Fibroblast of lung (primary cell): ENCODE data around the gene ZBTB22. TPM values are rescaled to one million over a fixed set of nuclear protein-coding genes. Genes with fewer than 3 reads are reported as not detected.
A peak's percentile ranks its signal among the peaks of the same experiment; 100 is the strongest.

Experiments
- DNase-seq, 2 donors: peaks; one replicate each; pipeline versions ENCODE4 v3.0.0 to v3.0.0-alpha.2; 2010; ENCODE audit warnings: low read depth in 2 of 2
- H2AFZ ChIP-seq: 2 replicates; pipeline ENCODE4 v1.5.1; 2012; ENCODE audit warnings: low read length, control low read depth, inconsistent platforms
- H3K27ac ChIP-seq: 2 replicates; pipeline ENCODE4 v1.5.1; 2011; ENCODE audit warnings: low read length, control low read depth; ENCODE audit not compliant: insufficient read depth
- H3K27me3 ChIP-seq: 2 replicates; pipeline ENCODE4 v1.5.1; 2011; ENCODE audit warnings: mild to moderate bottlenecking, low read length; ENCODE audit not compliant: control insufficient read depth, insufficient read depth
- H3K36me3 ChIP-seq: 2 replicates; pipeline ENCODE4 v1.5.1; 2011; ENCODE audit warnings: low read length; ENCODE audit not compliant: control insufficient read depth, insufficient read depth
- H3K4me1 ChIP-seq: 2 replicates; pipeline ENCODE4 v1.5.1; 2011; ENCODE audit warnings: low read length; ENCODE audit not compliant: control insufficient read depth, insufficient read depth; ENCODE audit errors: extremely low read depth
- H3K4me2 ChIP-seq: 2 replicates; pipeline ENCODE4 v1.5.1; 2011; ENCODE audit warnings: low read length, control low read depth; ENCODE audit not compliant: insufficient read depth; ENCODE audit errors: extremely low read depth
- H3K4me3 ChIP-seq, 4 experiments: fragments of 200-600 bp in 1 of 4; sonication (generic) in 1 of 4; replicated peaks in 1 of 4; 2 replicates each; pipeline ENCODE4 v1.5.1; 2011 to 2016; ENCODE audit warnings: low read length in 4 of 4, low read depth in 3 of 4, mild to moderate bottlenecking in 3 of 4, control low read depth in 2 of 4, inconsistent platforms in 1 of 4, mixed read lengths in 1 of 4; ENCODE audit not compliant: insufficient read depth in 1 of 4; ENCODE audit errors: control extremely low read depth in 1 of 4
- H3K79me2 ChIP-seq: 2 replicates; pipeline ENCODE4 v1.5.1; 2012; ENCODE audit warnings: mild to moderate bottlenecking, low read length, inconsistent platforms; ENCODE audit not compliant: control insufficient read depth, insufficient read depth
- H3K9ac ChIP-seq: 2 replicates; pipeline ENCODE4 v1.5.1; 2011; ENCODE audit warnings: mild to moderate bottlenecking, low read length, control low read depth; ENCODE audit not compliant: insufficient read depth
- H3K9me3 ChIP-seq: 2 replicates; pipeline ENCODE4 v1.5.1; 2012; ENCODE audit warnings: low read depth, low read length; ENCODE audit not compliant: control insufficient read depth, insufficient read depth
- H4K20me1 ChIP-seq: 2 replicates; pipeline ENCODE4 v1.5.1; 2011; ENCODE audit warnings: low read length; ENCODE audit not compliant: control insufficient read depth, insufficient read depth; ENCODE audit errors: extremely low read depth
- EZH2 ChIP-seq: IDR thresholded peaks from 2 replicates; pipeline ENCODE4 v1.5.1; 2012; ENCODE audit warnings: low read length, control low read depth, mild to moderate bottlenecking; ENCODE audit errors: missing control alignments
- polyA plus RNA-seq, 2 donors: library from polyadenylated mRNA; depleted of rRNA in 1 of 2; stranded (reverse) in 1 of 2; unstranded in 1 of 2; fragments of >200 nt; gene quantifications; 2 replicates each; pipeline ENCODE4 v1.2.1, GENCODE V29; 2011 to 2012; ENCODE audit warnings: missing spikeins in 1 of 2
- total RNA-seq: library from RNA; depleted of rRNA; stranded (reverse); fragments of >200 nt; gene quantifications from 2 replicates; pipeline ENCODE4 v1.2.1, GENCODE V29; 2014
- TF ChIP-seq, protein P1 (sequence below), 2 donors: IDR thresholded peaks in 1 of 2; conservative IDR thresholded peaks in 1 of 2; 1 replicate in 1 of 2; 2 replicates in 1 of 2; pipeline ENCODE4 v1.5.1; 2011 to 2012; ENCODE audit warnings: low read length in 2 of 2, control low read depth in 1 of 2, inconsistent platforms in 1 of 2, low read depth in 1 of 2, mild to moderate bottlenecking in 1 of 2

The ZBTB22 gene
- total and polyA plus RNA-seq, 2 donors (not counting 1 experiment from before 2014, with no cell fraction given) = 8.9 to 31.2 TPM

DNA sequence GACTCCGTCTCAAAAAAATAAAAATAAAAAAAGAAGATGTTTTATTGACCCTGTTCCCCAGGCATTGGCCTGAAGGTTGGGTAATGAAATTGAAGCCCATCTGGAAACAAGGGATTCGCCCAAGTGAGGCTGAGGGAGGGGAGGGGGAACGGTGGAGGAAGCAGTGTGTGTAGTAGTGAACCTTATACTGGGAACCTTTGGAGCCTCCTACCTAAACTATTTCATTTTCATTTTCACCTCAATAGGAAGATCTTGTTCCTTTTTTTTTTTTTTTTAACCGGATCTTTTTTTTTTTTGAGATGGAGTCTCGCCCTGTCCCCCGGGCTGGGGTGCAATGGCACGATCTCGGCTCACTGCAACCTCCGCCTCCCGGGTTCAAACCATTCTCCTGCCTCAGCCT, 13.2 kb upstream of the ZBTB22 start:
- H3K4me2 ChIP-seq = no peak overlapping the region
- H3K79me2 ChIP-seq = no peaks in the 10 kb centered on the region
- no peaks in the 10 kb centered on the region for H4K20me1 ChIP-seq
- H3K9me3 ChIP-seq = no peaks in the 10 kb centered on the region
- no peak overlapping the region for H3K4me3 ChIP-seq
- no peak for DNase-seq
- no peak overlapping the region for H3K9ac ChIP-seq
- no peak overlapping the region for H2AFZ ChIP-seq
- H3K36me3 ChIP-seq = no peaks in the 10 kb centered on the region
- H3K27me3 ChIP-seq = no peaks in the 10 kb centered on the region
- TF ChIP-seq, protein P1, sequence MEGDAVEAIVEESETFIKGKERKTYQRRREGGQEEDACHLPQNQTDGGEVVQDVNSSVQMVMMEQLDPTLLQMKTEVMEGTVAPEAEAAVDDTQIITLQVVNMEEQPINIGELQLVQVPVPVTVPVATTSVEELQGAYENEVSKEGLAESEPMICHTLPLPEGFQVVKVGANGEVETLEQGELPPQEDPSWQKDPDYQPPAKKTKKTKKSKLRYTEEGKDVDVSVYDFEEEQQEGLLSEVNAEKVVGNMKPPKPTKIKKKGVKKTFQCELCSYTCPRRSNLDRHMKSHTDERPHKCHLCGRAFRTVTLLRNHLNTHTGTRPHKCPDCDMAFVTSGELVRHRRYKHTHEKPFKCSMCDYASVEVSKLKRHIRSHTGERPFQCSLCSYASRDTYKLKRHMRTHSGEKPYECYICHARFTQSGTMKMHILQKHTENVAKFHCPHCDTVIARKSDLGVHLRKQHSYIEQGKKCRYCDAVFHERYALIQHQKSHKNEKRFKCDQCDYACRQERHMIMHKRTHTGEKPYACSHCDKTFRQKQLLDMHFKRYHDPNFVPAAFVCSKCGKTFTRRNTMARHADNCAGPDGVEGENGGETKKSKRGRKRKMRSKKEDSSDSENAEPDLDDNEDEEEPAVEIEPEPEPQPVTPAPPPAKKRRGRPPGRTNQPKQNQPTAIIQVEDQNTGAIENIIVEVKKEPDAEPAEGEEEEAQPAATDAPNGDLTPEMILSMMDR (conservative IDR thresholded peaks at IDR 0.05 in 1 of 2, IDR thresholded peaks at IDR 0.05 in 1 of 2; ENCODE audit: low read depth in 1 of 2, low read length in 2 of 2) = no peak
- no peak for TF ChIP-seq EZH2
- H3K4me1 ChIP-seq = no peaks in the 10 kb centered on the region
- H3K27ac ChIP-seq = no peak overlapping the region

DNA sequence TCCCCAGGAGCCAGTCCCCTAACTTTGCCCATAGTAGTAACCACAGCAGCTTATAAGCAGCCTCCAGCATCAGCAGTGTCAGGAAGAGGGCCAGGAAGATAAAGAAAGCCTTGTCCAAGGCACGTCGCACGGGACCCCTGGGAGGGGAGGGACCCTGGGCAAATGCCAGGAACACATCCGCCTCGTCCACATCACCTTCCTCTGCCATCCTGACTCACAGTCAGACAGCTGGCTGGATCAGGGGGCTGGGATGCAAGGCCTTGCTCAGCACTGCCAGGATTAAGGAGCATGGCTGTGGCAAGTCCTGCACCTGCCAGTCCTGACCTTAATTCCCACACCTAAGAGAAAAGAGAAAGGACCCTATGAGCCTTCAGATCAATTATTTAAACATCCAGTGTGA, 11.5 kb upstream of the ZBTB22 start:
- Histone ChIP-seq H3K9me3 (no peaks in the 10 kb centered on the region), H3K4me3 (no peak overlapping the region), H3K9ac (no peak overlapping the region), H3K4me2 (no peak overlapping the region), H3K36me3 (no peaks in the 10 kb centered on the region), H3K4me1 (no peaks in the 10 kb centered on the region), H3K27ac (no peak overlapping the region), H3K27me3 (no peaks in the 10 kb centered on the region), H2AFZ (no peak overlapping the region), H4K20me1 (no peaks in the 10 kb centered on the region), H3K79me2 (no peaks in the 10 kb centered on the region)
- DNase-seq = no peak
- TF ChIP-seq EZH2 = no peak
- TF ChIP-seq, protein P1 (conservative IDR thresholded peaks at IDR 0.05 in 1 of 2, IDR thresholded peaks at IDR 0.05 in 1 of 2; ENCODE audit: low read depth in 1 of 2, low read length in 2 of 2) = no peak

DNA sequence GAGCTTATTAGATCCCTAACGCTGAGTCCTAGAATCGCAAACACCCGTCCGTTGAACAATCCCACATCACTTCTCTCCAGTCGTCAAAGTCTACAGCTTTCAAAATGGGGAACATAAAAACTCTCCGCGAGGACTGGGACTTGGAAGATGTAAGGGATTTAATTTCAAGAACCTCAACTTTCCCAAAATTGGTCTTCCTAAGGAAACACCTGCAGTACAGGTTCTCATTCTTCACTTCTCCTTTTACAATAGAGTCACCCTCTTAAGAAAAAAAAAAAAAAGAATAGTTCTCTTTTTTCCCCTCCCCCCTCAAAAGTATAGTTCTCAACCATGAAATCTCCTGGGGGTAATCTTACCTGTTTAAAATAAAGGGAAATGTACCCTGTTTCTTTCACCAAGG, 6.6 kb upstream of the ZBTB22 start:
- Histone ChIP-seq H2AFZ (peak overlapping the region; percentile 95), H3K4me2 (peak overlapping the region; percentile 96), H3K27ac (no peak overlapping the region), H3K27me3 (no peaks in the 10 kb centered on the region), H3K9me3 (no peaks in the 10 kb centered on the region), H3K4me3 (peak overlapping the region in 3 of 4 experiments; percentile 83 to 95 (median 90)), H3K4me1 (peaks cover 28% of the 10 kb centered on the region), H3K79me2 (peaks cover 34% of the 10 kb centered on the region), H3K9ac (no peak overlapping the region), H3K36me3 (peaks cover 4% of the 10 kb centered on the region), H4K20me1 (no peaks in the 10 kb centered on the region)
- no peak for DNase-seq
- TF ChIP-seq, protein P1 (conservative IDR thresholded peaks at IDR 0.05 in 1 of 2, IDR thresholded peaks at IDR 0.05 in 1 of 2; ENCODE audit: low read depth in 1 of 2, low read length in 2 of 2) = no peak
- TF ChIP-seq EZH2 = no peak
